DND-41 (cell line): ENCODE results near the gene IPCEF1.

ENCODE experiments used
- EZH2 ChIP-seq: IDR thresholded peaks from 3 replicates; pipeline ENCODE4 v1.6.1; 2012; ENCODE audit warnings: borderline replicate concordance, low read depth, mild to moderate bottlenecking, moderate library complexity, low read length, inconsistent platforms; ENCODE audit not compliant: severe bottlenecking
- TF ChIP-seq, protein P1 (sequence below): IDR thresholded peaks from 2 replicates; pipeline ENCODE4 v1.5.1; 2012; ENCODE audit warnings: borderline replicate concordance, low read length, moderate library complexity, mild to moderate bottlenecking; ENCODE audit not compliant: poor library complexity, severe bottlenecking; ENCODE audit errors: extremely low read depth

DNA sequence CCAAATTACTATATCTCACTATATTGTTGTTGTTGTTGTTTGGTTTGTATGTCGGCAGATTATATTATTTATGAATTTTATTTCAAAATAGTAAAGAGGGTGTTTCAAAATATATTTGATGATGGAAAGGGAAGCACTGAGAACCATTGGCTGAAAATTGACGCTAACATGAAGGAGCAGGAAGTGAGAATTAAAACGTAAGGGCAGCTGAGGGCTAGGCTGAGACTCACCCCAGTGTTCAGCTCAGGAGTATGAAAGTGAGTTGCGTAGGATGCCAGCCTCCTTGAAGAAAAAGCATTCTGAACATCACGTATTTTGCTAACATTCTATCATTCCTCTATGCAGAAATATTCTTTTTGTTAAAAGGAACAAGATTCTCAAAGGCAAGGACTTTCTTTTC lies 10.7 kb upstream of the IPCEF1 start:
- TF ChIP-seq, protein P1, sequence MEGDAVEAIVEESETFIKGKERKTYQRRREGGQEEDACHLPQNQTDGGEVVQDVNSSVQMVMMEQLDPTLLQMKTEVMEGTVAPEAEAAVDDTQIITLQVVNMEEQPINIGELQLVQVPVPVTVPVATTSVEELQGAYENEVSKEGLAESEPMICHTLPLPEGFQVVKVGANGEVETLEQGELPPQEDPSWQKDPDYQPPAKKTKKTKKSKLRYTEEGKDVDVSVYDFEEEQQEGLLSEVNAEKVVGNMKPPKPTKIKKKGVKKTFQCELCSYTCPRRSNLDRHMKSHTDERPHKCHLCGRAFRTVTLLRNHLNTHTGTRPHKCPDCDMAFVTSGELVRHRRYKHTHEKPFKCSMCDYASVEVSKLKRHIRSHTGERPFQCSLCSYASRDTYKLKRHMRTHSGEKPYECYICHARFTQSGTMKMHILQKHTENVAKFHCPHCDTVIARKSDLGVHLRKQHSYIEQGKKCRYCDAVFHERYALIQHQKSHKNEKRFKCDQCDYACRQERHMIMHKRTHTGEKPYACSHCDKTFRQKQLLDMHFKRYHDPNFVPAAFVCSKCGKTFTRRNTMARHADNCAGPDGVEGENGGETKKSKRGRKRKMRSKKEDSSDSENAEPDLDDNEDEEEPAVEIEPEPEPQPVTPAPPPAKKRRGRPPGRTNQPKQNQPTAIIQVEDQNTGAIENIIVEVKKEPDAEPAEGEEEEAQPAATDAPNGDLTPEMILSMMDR = no peak
- no peak for TF ChIP-seq EZH2
